Coronary artery (tissue), 2 donors: ENCODE results near the gene EML5.

Experiments
- DNase-seq: peaks from one replicate; pipeline ENCODE4 v3.0.0-alpha.2; 2017; ENCODE audit warnings: low spot score
- H3K27ac ChIP-seq, 2 donors: fragments of 200-600 bp; sonication (generic); one replicate each; pipeline ENCODE4 v1.5.1; 2016 to 2019
- H3K4me3 ChIP-seq: fragments of 200-600 bp; sonication (generic); 2 replicates; pipeline ENCODE4 v1.5.1; 2016; ENCODE audit warnings: mild to moderate bottlenecking, moderate library complexity
- TF ChIP-seq, protein P1 (sequence below): fragments of 200-600 bp; sonication (generic); IDR thresholded peaks from one replicate; pipeline ENCODE4 v1.5.1; 2019; ENCODE audit warnings: antibody characterized with exemption

The EML5 gene

DNA sequence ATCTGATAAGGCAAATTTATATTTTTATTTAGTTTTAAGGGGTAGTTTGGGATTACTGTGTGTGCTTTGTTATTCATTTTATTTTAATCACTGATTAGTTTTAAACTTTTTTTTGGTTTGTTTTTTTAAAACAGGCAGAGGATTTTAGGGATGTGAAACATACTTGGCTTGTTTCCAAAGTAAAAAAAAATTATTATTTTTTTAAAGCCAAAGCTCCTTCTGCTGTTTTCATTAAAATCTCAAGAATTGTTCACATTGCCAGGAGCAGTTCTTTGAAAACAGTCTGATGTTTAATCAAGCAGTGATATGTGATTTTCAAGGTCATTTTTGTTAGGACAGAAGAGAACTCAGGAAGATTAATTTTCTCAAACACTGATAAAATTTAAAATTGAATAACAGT is 42.9 kb upstream of the EML5 start:
- Histone ChIP-seq H3K27ac (peak overlapping the region in 1 of 2 donors; percentile 64), H3K4me3 (no peak overlapping the region)
- DNase-seq: no peak
- TF ChIP-seq, protein P1, sequence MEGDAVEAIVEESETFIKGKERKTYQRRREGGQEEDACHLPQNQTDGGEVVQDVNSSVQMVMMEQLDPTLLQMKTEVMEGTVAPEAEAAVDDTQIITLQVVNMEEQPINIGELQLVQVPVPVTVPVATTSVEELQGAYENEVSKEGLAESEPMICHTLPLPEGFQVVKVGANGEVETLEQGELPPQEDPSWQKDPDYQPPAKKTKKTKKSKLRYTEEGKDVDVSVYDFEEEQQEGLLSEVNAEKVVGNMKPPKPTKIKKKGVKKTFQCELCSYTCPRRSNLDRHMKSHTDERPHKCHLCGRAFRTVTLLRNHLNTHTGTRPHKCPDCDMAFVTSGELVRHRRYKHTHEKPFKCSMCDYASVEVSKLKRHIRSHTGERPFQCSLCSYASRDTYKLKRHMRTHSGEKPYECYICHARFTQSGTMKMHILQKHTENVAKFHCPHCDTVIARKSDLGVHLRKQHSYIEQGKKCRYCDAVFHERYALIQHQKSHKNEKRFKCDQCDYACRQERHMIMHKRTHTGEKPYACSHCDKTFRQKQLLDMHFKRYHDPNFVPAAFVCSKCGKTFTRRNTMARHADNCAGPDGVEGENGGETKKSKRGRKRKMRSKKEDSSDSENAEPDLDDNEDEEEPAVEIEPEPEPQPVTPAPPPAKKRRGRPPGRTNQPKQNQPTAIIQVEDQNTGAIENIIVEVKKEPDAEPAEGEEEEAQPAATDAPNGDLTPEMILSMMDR: no peak

DNA sequence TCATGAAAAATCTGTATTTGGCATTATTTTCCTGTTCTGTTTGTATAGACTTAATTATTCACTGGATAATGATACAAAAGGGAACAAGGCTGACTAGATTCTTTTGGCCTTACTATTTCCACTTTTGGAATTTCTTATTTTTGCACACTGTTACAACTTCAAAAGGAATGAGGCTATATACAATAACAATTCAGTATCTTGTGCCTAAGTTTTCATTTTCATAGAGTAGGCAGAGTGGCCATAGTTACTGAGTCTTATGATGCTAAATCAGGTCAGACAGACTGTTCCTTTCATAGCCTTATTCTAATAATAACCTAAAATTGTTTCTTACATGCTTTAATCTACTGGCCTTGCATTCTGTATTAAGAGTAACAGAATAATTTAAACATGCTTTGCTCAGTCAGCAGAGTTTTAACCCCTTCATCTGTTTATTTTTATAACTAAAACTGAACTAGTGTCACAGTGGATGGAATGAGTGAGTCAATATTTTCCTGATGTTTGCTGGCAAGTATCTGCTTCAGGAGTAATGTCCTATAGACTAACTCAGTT is 42.2 kb upstream of the EML5 start:
- DNase-seq: no peak
- TF ChIP-seq, protein P1: no peak

DNA sequence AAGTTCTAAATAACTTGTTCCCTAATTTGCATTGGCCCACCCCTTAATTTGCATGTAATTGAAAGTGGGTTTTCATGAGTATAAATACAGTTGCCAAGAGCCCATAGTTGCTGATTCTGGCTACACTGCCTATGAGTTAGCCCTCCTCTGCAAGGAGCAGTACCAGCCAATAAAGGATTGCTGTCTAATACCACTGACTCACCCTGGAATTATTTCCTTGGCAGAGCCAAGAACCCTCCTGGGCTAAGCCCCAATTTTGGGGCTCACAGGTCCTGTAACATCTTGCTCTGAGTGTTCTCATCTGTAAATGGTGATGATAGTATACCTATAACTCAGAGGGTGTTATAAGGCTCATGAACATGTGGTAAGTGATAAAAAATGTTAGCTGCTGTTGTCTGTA is 38.5 kb upstream of the EML5 start:
- no peak for DNase-seq
- TF ChIP-seq, protein P1: no peak
- Histone ChIP-seq H3K4me3 (no peak overlapping the region), H3K27ac (peak overlapping the region; percentile 40 to 76)

More for the DNA sequence above, 42.2 kb upstream of the EML5 start:
- H3K4me3 ChIP-seq: no peak overlapping the region
- peak overlapping the region; percentile 64 to 66 for H3K27ac ChIP-seq

DNA sequence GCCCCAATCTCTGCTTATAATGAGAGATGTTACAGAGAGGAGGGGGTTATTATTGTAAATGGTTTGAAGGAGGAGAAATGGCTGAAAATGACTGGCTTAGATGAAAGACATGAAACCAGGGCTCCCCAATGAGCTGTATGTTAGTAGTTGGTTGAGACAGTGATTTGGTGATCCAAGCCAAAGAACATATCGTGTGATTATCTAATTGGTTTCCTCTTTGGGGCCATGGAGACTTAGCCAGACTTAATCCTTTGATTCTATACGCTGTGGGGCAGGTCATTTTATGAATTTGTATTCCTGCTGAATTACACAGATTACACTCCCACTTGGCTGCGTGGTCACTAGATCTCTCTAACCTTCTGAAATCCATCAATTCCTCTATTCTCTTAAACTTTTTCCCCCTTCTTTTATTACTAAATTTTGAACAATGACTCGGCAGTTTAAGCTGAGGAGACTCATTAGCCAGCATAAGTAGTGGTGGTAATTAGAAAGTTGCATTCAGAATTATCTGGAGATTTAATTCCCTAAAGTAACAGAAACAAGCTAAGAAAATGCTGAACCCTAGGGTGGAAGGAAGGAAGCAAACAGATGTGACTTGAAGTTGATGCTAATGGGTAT is 37.0 kb upstream of the EML5 start:
- no peak overlapping the region for H3K27ac ChIP-seq
- no peak overlapping the region for H3K4me3 ChIP-seq
- no peak for DNase-seq
- TF ChIP-seq, protein P1: no peak

DNA sequence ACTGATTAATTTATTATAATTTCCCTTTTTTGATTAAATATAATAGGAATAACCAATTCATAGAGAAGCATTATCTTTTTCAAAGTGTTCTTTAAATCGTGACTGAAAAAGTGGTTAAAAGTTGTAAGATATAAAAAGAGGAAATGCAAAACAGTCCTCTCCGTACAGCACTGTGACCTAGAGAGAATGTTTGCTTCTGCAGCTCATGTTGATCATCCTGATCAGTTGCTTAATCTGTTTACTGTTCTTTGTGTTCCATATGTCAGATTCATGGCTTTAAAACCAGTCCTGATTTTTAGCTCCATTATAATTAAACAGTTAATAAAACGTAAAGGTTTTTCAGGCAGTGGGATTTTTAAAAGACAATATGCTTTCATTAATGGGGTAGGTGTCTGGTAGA is 36.4 kb upstream of the EML5 start:
- Histone ChIP-seq H3K27ac (no peak overlapping the region), H3K4me3 (no peak overlapping the region)
- TF ChIP-seq, protein P1: no peak
- DNase-seq: no peak

DNA sequence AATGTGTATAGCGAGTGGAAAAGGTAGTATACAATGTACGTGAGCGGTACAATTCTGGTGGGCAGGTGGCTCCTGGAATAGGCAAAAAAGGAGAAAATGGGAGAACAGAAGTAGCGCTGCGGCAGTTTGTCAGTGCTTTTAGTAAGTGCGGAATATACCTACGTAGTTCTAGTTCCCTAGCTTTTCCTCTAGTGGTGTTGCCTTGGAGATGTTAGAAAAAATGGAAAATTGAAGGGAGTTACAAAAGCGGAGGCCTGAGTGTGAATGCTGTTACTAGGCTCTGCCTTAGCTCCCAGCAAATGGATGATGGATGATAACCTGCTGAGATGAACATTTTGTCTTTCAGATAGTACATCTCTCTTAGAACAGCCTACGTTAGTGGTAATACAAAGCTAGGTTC is 32.8 kb upstream of the EML5 start:
- H3K27ac ChIP-seq: no peak overlapping the region
- H3K4me3 ChIP-seq: peak overlapping the region; percentile 88
- TF ChIP-seq, protein P1: no peak
- no peak for DNase-seq

DNA sequence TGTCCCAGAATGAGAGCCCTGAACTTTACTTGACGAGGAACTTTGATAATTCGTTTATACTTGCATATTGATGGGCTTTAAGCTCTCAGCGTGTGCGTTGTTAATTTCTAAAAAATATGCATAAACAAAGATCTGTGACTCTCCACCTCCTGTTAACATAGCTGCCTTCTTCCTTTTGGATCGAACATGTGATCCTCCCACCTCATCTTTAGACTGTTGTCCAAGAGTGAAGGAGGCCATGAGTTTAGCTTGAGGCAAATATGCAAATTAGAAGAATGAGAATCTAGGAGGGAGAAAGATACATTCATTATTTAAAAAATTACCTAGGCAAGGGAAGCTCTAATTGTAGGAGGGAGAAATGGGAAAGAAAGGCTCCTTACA is 32.3 kb upstream of the EML5 start:
- Histone ChIP-seq H3K4me3 (peak overlapping the region; percentile 88), H3K27ac (peak overlapping the region; percentile 79 to 89)
- no peak for DNase-seq
- TF ChIP-seq, protein P1: no peak
